ENCODE results near the gene RCSD1.

- TF ChIP-seq CTCF (IDR thresholded peaks at IDR 0.05; ENCODE audit: low read depth, low read length, poor library complexity, severe bottlenecking) = no peak
- TF ChIP-seq EZH2phosphoT487 (IDR thresholded peaks at IDR 0.05; ENCODE audit: borderline replicate concordance, low read length) = no peak
Measured at GRCh38 chr1:167751676-167752075, 121.6 kb downstream of the RCSD1 start.

Data from DOHH2 (cell line).